HL-60 (cell line): ENCODE measurements around the gene F8A3.
"Not testable (repeated sequence)": the region's sequence is repeated elsewhere in the genome, so short reads cannot be mapped to it uniquely, and the experiment has no call there.

Source experiments
- CTCF ChIP-seq: IDR thresholded peaks from one replicate; pipeline ENCODE4 v1.5.1; 2011; ENCODE audit warnings: low read length, control low read depth, inconsistent platforms; ENCODE audit not compliant: insufficient read depth
- POLR2AphosphoS5 ChIP-seq: IDR thresholded peaks from 2 replicates; pipeline ENCODE4 v1.6.1; 2012; ENCODE audit warnings: low read depth

DNA sequence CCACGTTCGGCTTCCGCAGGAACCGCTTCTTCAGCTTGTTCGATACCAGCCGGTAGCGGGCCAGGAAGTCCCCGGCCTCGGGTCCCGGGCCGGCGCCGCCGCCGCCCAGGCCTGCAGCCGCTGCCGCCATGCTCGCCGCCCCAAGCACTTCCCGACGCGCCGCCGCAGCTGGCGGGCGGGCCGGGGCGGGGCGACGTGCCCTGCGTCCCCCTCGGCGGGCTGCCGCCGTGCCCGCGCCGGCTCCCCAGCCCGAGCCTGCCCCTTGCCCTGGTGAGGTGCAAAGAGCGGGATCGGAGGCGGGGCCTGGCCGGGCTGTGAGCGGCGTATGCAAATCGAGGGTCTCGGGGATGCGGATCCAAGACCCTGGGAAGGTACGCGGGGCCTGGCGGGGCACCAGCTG, at the start of gene F8A3:
- not testable (repeated sequence) for TF ChIP-seq CTCF, POLR2AphosphoS5
